H1 (cell line): ENCODE data around the gene LRP5. TPM values are rescaled to one million over a fixed set of nuclear protein-coding genes. Genes with fewer than 3 reads are reported as not detected.

Source experiments
- EGR1 ChIP-seq: IDR thresholded peaks from 2 replicates; pipeline ENCODE4 v1.6.1; 2011; ENCODE audit warnings: low read depth, low read length, borderline replicate concordance
- POLR2A ChIP-seq, 2 experiments: IDR thresholded peaks; 1 replicate in 1 of 2; 2 replicates in 1 of 2; pipeline ENCODE4 v1.6.1; 2011; ENCODE audit warnings: low read depth in 2 of 2, low read length in 2 of 2, mild to moderate bottlenecking in 2 of 2; ENCODE audit errors: control extremely low read depth in 1 of 2
- POU5F1 ChIP-seq: IDR thresholded peaks from 2 replicates; pipeline ENCODE4 v1.6.1; 2011; ENCODE audit warnings: low read depth, mild to moderate bottlenecking, low read length, moderate library complexity
- RFX5 ChIP-seq: IDR thresholded peaks from 2 replicates; pipeline ENCODE4 v1.6.1; 2011; ENCODE audit warnings: low read depth, low read length, improper control_type of control experiment, borderline replicate concordance
- SP2 ChIP-seq: IDR thresholded peaks from 2 replicates; pipeline ENCODE4 v1.6.1; 2012; ENCODE audit warnings: mild to moderate bottlenecking, low read length, inconsistent platforms
- TEAD4 ChIP-seq: IDR thresholded peaks from 2 replicates; pipeline ENCODE4 v1.6.1; 2012; ENCODE audit warnings: low read depth, low read length, inconsistent platforms, mixed read lengths
- polyA plus RNA-seq, 7 experiments: library from polyadenylated mRNA; depleted of rRNA in 3 of 7; stranded (reverse) in 5 of 7; unstranded in 2 of 7; fragments of >200 nt in 5 of 7; fragments of 200-250 nt in 2 of 7; gene quantifications; 1 replicate in 5 of 7; 2 replicates in 1 of 7; 4 replicates in 1 of 7; pipeline versions ENCODE4 v1.2.1 to v1.2.3, GENCODE V29; 2011 to 2013; ENCODE audit warnings: missing spikeins in 2 of 7, mixed read lengths in 2 of 7
- total RNA-seq: library from RNA; stranded (reverse); fragmentation: NEBNext Ultra II Directional; extraction: Animal tissue kit (Norgen Biotek cat#: 25700); gene quantifications from 2 replicates; pipeline ENCODE4 v1.2.1, GENCODE V29; 2021

Gene LRP5
- total and polyA plus RNA-seq, 2 of the 8 experiments (the other 6 are each of a cell fraction or from before 2014, with no cell fraction given): 19.0 to 38.9 TPM

DNA sequence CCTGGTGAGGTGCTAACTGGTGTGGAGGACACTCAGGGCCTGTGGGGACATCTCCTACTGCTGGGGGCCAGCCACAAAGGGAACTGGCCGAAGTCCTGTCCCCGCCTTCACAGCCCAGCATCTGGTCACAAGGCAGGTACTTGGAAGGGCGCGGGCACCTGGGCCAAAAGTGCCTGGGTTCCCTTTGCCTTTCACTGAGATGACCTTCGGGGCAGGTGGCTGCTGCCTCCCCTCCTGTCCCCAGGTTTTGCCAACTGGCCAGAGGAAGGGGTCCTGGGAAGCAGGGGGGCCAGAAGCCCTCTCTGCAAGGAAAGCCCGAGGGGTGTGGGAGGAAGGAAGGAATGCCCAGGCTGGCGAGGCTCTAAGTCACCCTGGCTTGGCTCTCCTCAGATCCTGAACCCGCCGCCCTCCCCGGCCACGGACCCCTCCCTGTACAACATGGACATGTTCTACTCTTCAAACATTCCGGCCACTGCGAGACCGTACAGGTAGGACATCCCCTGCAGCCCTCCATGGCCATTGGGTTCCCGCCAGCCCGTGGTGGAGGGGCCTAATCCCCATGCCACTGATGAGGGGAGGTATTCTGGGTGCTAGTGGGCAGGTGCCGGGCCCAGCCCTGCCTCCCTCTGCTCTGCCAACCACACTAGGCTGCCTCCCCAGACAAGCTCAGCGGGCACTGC is 133.8 kb downstream of the LRP5 start (continued):
- no peak for TF ChIP-seq RFX5
- TF ChIP-seq TEAD4: no peak
- TF ChIP-seq POLR2A (IDR thresholded peaks at IDR 0.05; ENCODE audit: control extremely low read depth in 1 of 2, low read depth in 2 of 2, low read length in 2 of 2): no peak
- no peak for TF ChIP-seq EGR1
- no peak for TF ChIP-seq POU5F1
- TF ChIP-seq SP2: no peak
